Body of pancreas (tissue), 4 donors: ENCODE measurements around the gene GRIK4. TPM values are rescaled to one million over a fixed set of nuclear protein-coding genes. Genes with fewer than 3 reads are reported as not detected.
A peak's percentile ranks its signal among the peaks of the same experiment; 100 is the strongest.

Source experiments
- ATAC-seq: fragments of 150-250 bp; one replicate; pipeline ENCODE4 v1.9.1; 2016
- DNase-seq, 4 donors: peaks; one replicate each; pipeline ENCODE4 v3.0.0-alpha.2; 2019
- H3K27ac ChIP-seq, 4 donors: fragments of 200-600 bp; sonication (generic); 1 replicate in 3 of 4; 2 replicates in 1 of 4; pipeline versions ENCODE4 v1.5.1 to v1.6.1; 2016 to 2019; ENCODE audit warnings: mild to moderate bottlenecking in 1 of 4, mixed read lengths in 1 of 4, moderate library complexity in 1 of 4
- H3K27me3 ChIP-seq, 2 donors: fragments of 200-600 bp; sonication (generic); one replicate each; pipeline ENCODE4 v1.6.0; 2016; ENCODE audit warnings: mild to moderate bottlenecking in 1 of 2
- H3K36me3 ChIP-seq, 2 donors: fragments of 200-600 bp; sonication (generic); replicated peaks in 1 of 2; 2 replicates each; pipeline ENCODE4 v1.5.1; 2016; ENCODE audit warnings: low read depth in 2 of 2; ENCODE audit not compliant: insufficient read depth in 1 of 2
- H3K4me1 ChIP-seq: fragments of 200-600 bp; sonication (generic); one replicate; pipeline ENCODE4 v1.6.0; 2016
- H3K4me3 ChIP-seq, 2 donors: fragments of 200-600 bp; sonication (generic); 1 replicate in 1 of 2; 2 replicates in 1 of 2; pipeline ENCODE4 v1.5.1; 2016 to 2019
- H3K9me3 ChIP-seq, 3 donors: fragments of 200-600 bp; sonication (generic); 1 replicate in 2 of 3; 2 replicates in 1 of 3; pipeline ENCODE4 v1.5.1; 2016
- CTCF ChIP-seq, 7 experiments: fragments of 450-650 bp in 4 of 7; fragments of 200-600 bp in 3 of 7; sonication (generic) in 3 of 7; IDR thresholded peaks; one replicate each; pipeline ENCODE4 v1.5.1; 2016 to 2019; ENCODE audit warnings: antibody characterized with exemption in 7 of 7
- POLR2A ChIP-seq, 3 donors: fragments of 450-650 bp; IDR thresholded peaks; one replicate each; pipeline ENCODE4 v1.6.1; 2016; ENCODE audit warnings: antibody characterized with exemption in 3 of 3, mild to moderate bottlenecking in 2 of 3
- WGBS, 2 donors: methylation state at CpG; one replicate each; pipeline ENCODE4 v1.1.5; 2017; 5-methylcytosine and 5-hydroxymethylcytosine counted together
- intact Hi-C: fragments of 100-400 bp; cut with DNase I; formaldehyde crosslinking; loops from one replicate; pipeline ENCODE4 v1.15.1; 2023
- total RNA-seq, 2 donors: library from RNA; depleted of rRNA; stranded (reverse); fragments of >200 nt; gene quantifications; one replicate each; pipeline ENCODE4 v1.1.0, GENCODE V29; 2016

GRIK4 gene
- total RNA-seq, 2 donors from 2014 or later, result not detected

GRCh38 chr11:120795185-120795584 lies 283.6 kb downstream of the GRIK4 start:
- intact Hi-C loops, result no loop called here
- DNase-seq (no peak), ATAC-seq (no peak)
- H3K27me3 ChIP-seq, result no peaks in the 10 kb centered on the region
- 64 to 77% methylated on average over 10 to 11 of the region's 11 CpGs for WGBS, 2 donors
- no peaks in the 10 kb centered on the region for H3K4me1 ChIP-seq
- no peak overlapping the region for H3K4me3 ChIP-seq
- no peaks in the 10 kb centered on the region for H3K9me3 ChIP-seq
- no peaks in the 10 kb centered on the region for H3K36me3 ChIP-seq
- TF ChIP-seq POLR2A (IDR thresholded peaks at IDR 0.05) (no peak), CTCF (IDR thresholded peaks at IDR 0.05) (no peak)
- H3K27ac ChIP-seq, result no peak overlapping the region

DNA sequence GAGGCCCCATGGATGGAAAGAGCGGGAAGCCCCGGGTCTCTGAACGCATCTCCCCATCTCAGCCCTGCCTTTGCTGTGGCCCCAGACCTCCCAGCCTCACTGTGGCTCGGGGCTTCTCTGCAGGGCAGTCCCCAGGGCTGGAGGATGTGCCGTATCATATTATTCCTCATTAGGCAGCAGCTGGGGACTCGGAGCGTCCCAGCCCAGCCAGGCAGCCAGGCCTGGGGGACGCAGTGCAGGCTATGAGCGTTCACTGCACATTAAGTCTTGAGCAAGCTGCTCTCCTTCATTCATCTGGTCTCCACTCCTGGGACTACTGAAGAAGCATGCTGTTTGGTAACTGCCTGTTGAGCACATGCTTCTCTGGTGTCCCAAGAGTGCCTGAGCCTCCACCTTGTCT lies 285.6 kb downstream of the GRIK4 start:
- WGBS, 2 donors, result 57 to 69% methylated on average over 4 to 9 of the region's 9 CpGs
- Histone ChIP-seq H3K4me1 (no peaks in the 10 kb centered on the region), H3K4me3 (no peak overlapping the region), H3K27me3 (no peaks in the 10 kb centered on the region), H3K9me3 (no peaks in the 10 kb centered on the region), H3K36me3 (no peaks in the 10 kb centered on the region), H3K27ac (no peak overlapping the region)
- ATAC-seq, result no peak
- no peak for DNase-seq
- intact Hi-C loops, result no loop called here
- no peak for TF ChIP-seq CTCF (IDR thresholded peaks at IDR 0.05)

GRCh38 chr11:120798854-120799253 lies 287.3 kb downstream of the GRIK4 start:
- intact Hi-C loops, result no loop called here
- 71 to 79% methylated on average over 1 to 3 of the region's 3 CpGs for WGBS, 2 donors
- H3K36me3 ChIP-seq, result no peaks in the 10 kb centered on the region
- no peak overlapping the region for H3K27ac ChIP-seq
- DNase-seq (no peak), ATAC-seq (no peak)
- no peak overlapping the region for H3K4me3 ChIP-seq
- H3K9me3 ChIP-seq, result no peaks in the 10 kb centered on the region
- H3K27me3 ChIP-seq, result no peaks in the 10 kb centered on the region
- H3K4me1 ChIP-seq, result no peaks in the 10 kb centered on the region
- TF ChIP-seq POLR2A (IDR thresholded peaks at IDR 0.05) (no peak), CTCF (IDR thresholded peaks at IDR 0.05) (no peak)

DNA sequence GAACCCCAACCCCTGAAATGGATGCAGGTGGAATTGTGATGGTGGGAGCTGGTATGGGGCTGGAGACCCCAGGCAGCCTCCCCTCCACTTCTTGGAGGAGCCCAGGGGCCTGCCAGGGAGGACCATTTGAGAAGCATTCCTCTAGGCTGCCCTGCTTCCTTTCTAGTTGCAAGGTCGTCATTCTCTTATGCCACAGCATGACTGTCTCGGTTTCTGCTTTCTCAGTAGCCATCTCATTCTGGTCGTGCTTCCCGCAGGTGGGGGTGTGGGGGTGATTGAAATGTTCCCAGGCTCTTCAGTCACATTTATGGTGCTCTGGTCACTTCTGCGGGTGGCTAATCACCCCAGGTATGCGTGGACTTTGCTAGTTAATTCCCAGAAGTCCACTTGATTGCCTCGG lies 288.7 kb downstream of the GRIK4 start:
- 47 to 60% methylated on average over 7 of the region's 7 CpGs for WGBS, 2 donors
- no peaks in the 10 kb centered on the region for H3K36me3 ChIP-seq

DNA sequence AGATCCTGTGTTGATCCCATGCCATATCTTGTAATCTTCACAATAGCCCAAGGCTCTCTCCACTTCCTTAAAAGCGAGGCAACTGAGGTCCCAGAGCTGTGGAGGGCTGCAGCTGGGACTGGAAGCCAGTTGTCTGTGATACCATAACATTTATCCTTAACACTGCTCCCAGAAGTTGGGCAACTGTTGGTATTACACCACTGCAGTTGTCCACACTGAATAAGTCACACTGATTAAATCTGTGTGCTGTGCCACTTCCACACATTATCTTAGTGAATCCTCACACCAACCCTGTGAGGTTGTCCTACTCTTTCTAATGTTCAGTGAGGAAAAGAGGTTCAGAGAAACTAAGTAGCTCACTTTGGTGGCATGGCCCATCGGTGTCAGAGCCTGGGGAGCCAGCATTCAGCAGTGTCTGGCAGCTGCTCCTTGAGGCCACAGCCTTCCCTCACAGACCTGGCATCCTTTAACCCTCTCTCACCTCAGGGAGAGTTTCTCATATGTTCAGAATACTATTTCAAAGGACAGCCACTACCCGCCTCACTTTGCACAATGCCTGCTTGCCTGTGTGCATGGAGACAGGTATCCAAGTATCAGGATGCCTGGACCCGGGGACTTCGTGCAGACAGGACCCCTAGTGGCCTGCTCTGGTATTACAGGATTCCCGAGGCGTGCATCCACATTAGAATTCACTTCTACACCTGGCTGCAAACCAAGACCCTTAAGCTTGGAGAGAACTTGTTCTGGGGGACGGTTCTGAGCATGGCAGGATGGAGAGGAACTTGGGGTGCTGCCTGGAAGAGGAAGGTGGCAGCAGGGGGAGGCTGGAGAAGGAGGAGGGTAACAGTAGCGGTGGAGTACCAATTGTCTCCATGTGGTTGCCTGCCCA lies 290.5 kb downstream of the GRIK4 start:
- Histone ChIP-seq H3K4me1 (no peaks in the 10 kb centered on the region), H3K27ac (no peak overlapping the region), H3K36me3 (no peaks in the 10 kb centered on the region), H3K27me3 (no peaks in the 10 kb centered on the region), H3K9me3 (no peaks in the 10 kb centered on the region), H3K4me3 (no peak overlapping the region)
- intact Hi-C loops, result loop anchor here (5.0 kb wide), 1 partner anchor 290 kb away; the partner anchor contains the start of gene GRIK4
- DNase-seq (peak; percentile 55 to 74 (median 60)), ATAC-seq (peak; percentile 50)
- 31 to 36% methylated on average over 9 of the region's 9 CpGs for WGBS, 2 donors
- TF ChIP-seq POLR2A (IDR thresholded peaks at IDR 0.05) (no peak), CTCF (IDR thresholded peaks at IDR 0.05) (peak; percentile 70 to 92 (median 75))

More for the DNA sequence above, 288.7 kb downstream of the GRIK4 start:
- Histone ChIP-seq H3K27me3 (no peaks in the 10 kb centered on the region), H3K9me3 (no peaks in the 10 kb centered on the region), H3K4me3 (no peak overlapping the region), H3K4me1 (no peaks in the 10 kb centered on the region), H3K27ac (no peak overlapping the region)
- ATAC-seq (no peak), DNase-seq (no peak)
- TF ChIP-seq POLR2A (IDR thresholded peaks at IDR 0.05), result no peak
- intact Hi-C loops, result loop anchor here (5.0 kb wide), 1 partner anchor 288 kb away; the partner anchor contains the start of gene GRIK4
